GM12878 (cell line): ENCODE measurements around the gene LSAMP. TPM values are rescaled to one million over a fixed set of nuclear protein-coding genes. Genes with fewer than 3 reads are reported as not detected.

Experiments used
- ATAC-seq: fragments of 200-7000 bp; cut with Tn5 transposase; 3 replicates; pipeline ENCODE4 v1.9.1; 2020; ENCODE audit warnings: mild to moderate bottlenecking, moderate library complexity
- BruUV-seq: library from RNA; stranded (reverse); fragments of 400-500 nt; replicated peaks from 2 replicates; lab custom pipeline; 2021; lab: Mats Ljungman, UMichigan
- CTCF ChIA-PET: fragments of 300-600 bp; sonication (Branson Sonifier 250); formaldehyde crosslinking; extraction: SDS; loops from one replicate; lab custom pipeline; 2021; ENCODE audit warnings: inconsistent platforms; lab: Yijun Ruan, JAX
- POLR2A ChIA-PET: fragments of 350-600 bp; formaldehyde crosslinking; extraction: SDS; loops from one replicate; lab custom pipeline; 2021; ENCODE audit warnings: inconsistent platforms; lab: Charles Lee
- RAD21 ChIA-PET: fragments of 300-600 bp; sonication (Branson Sonifier 250); formaldehyde crosslinking; loops from one replicate; lab custom pipeline; 2023; ENCODE audit warnings: antibody characterized with exemption; ENCODE audit not compliant: unreplicated experiment; lab: Charles Lee
- SMC1A ChIA-PET: fragments of 300-600 bp; sonication (Branson Sonifier 250); formaldehyde crosslinking; loops from one replicate; lab custom pipeline; 2023; ENCODE audit not compliant: unreplicated experiment, uncharacterized antibody; lab: Charles Lee
- DNase-seq: peaks from one replicate; pipeline ENCODE4 v3.0.0-alpha.2; 2011; ENCODE audit warnings: low read depth, low spot score
- FAIRE-seq: peaks from 3 replicates; lab custom pipeline; 2011; peaks lifted over from hg19 to GRCh38; lab: Jason Lieb, UNC
- H2AFZ ChIP-seq: 2 replicates; pipeline ENCODE4 v1.6.0; 2011; ENCODE audit warnings: low read depth, low read length, control low read depth; ENCODE audit not compliant: control insufficient read depth
- H3K27ac ChIP-seq: 2 replicates; pipeline ENCODE4 v1.5.1; 2011; ENCODE audit warnings: control low read depth; ENCODE audit not compliant: control insufficient read depth, insufficient read depth
- H3K27me3 ChIP-seq, 2 experiments: replicated peaks in 1 of 2; 2 replicates each; pipeline versions ENCODE4 v1.6.0 to v1.6.1; 2011; ENCODE audit warnings: low read length in 1 of 2; ENCODE audit not compliant: control insufficient read depth in 2 of 2, insufficient read depth in 2 of 2
- H3K36me3 ChIP-seq, 2 experiments: 2 replicates each; pipeline ENCODE4 v1.5.1; 2011; ENCODE audit warnings: low read length in 1 of 2; ENCODE audit not compliant: control insufficient read depth in 2 of 2, insufficient read depth in 2 of 2
- H3K4me1 ChIP-seq: 2 replicates; pipeline ENCODE4 v1.6.1; 2011; ENCODE audit warnings: mild to moderate bottlenecking, low read length, moderate library complexity, mixed read lengths; ENCODE audit not compliant: control insufficient read depth, insufficient read depth
- H3K4me2 ChIP-seq: 2 replicates; pipeline ENCODE4 v1.6.0; 2011; ENCODE audit warnings: control low read depth; ENCODE audit not compliant: control insufficient read depth, insufficient read depth
- H3K4me3 ChIP-seq: fragments of 200-600 bp; sonication (generic); 2 replicates; pipeline ENCODE4 v1.5.1; 2016
- H3K79me2 ChIP-seq: 2 replicates; pipeline ENCODE4 v1.6.0; 2011; ENCODE audit warnings: low read length; ENCODE audit not compliant: control insufficient read depth, insufficient read depth
- H3K9ac ChIP-seq: 2 replicates; pipeline ENCODE4 v1.8.0; 2011; ENCODE audit warnings: low read length, control low read depth, mixed read lengths; ENCODE audit not compliant: control insufficient read depth, insufficient read depth
- H3K9me3 ChIP-seq: replicated peaks from 3 replicates; pipeline ENCODE4 v1.5.1; 2011; ENCODE audit warnings: mild to moderate bottlenecking, low read length; ENCODE audit not compliant: control insufficient read depth, insufficient read depth
- H4K20me1 ChIP-seq: 2 replicates; pipeline ENCODE4 v1.6.0; 2011; ENCODE audit not compliant: control insufficient read depth, insufficient read depth
- BRCA1 ChIP-seq: IDR thresholded peaks from 2 replicates; pipeline ENCODE4 v1.6.1; 2011; ENCODE audit warnings: low read depth, low read length, improper control_type of control experiment
- E4F1 ChIP-seq: fragments of 450-650 bp; IDR thresholded peaks from 2 replicates; pipeline ENCODE4 v1.6.1; 2018; ENCODE audit warnings: borderline replicate concordance, mild to moderate bottlenecking; ENCODE audit not compliant: partially characterized antibody
- EGR1 ChIP-seq, 2 experiments: IDR thresholded peaks; 1 replicate in 1 of 2; 2 replicates in 1 of 2; pipeline ENCODE4 v1.6.1; 2011 to 2012; ENCODE audit warnings: low read depth in 2 of 2, low read length in 2 of 2, borderline replicate concordance in 1 of 2, mild to moderate bottlenecking in 1 of 2, moderate library complexity in 1 of 2
- NFIC ChIP-seq: IDR thresholded peaks from 2 replicates; pipeline ENCODE4 v1.6.1; 2012; ENCODE audit warnings: low read depth, mild to moderate bottlenecking, inconsistent platforms, low read length, moderate library complexity
- NR2C2 ChIP-seq: IDR thresholded peaks from 2 replicates; pipeline ENCODE4 v1.6.1; 2011; ENCODE audit warnings: borderline replicate concordance, low read depth; ENCODE audit not compliant: control insufficient read depth, insufficient read length
- RAD51 ChIP-seq: fragments of 450-650 bp; IDR thresholded peaks from 2 replicates; pipeline ENCODE4 v1.6.1; 2016; ENCODE audit warnings: moderate library complexity, mild to moderate bottlenecking, inconsistent platforms
- SMARCA5 ChIP-seq: fragments of 450-650 bp; IDR thresholded peaks from 2 replicates; pipeline ENCODE4 v1.6.1; 2017; ENCODE audit warnings: mild to moderate bottlenecking
- SUZ12 ChIP-seq: fragments of 200-600 bp; sonication (generic); IDR thresholded peaks from one replicate; pipeline ENCODE4 v1.6.1; 2018; ENCODE audit warnings: antibody characterized with exemption, mild to moderate bottlenecking; ENCODE audit not compliant: unreplicated experiment
- TCF7 ChIP-seq: IDR thresholded peaks from 2 replicates; pipeline ENCODE4 v1.6.1; 2014; ENCODE audit warnings: antibody characterized with exemption, borderline replicate concordance
- ZNF207 ChIP-seq: fragments of 450-650 bp; IDR thresholded peaks from 2 replicates; pipeline ENCODE4 v1.6.1; 2014; ENCODE audit warnings: antibody characterized with exemption, mild to moderate bottlenecking, borderline replicate concordance
- WGBS: methylation state at CpG from one replicate; pipeline ENCODE4 v1.1.6; 2016; ENCODE audit warnings: low lambda C conversion rate; ENCODE audit not compliant: insufficient replicate concordance, insufficient coverage; ENCODE audit errors: missing lambda C conversion rate; 5-methylcytosine and 5-hydroxymethylcytosine counted together
- in situ Hi-C: fragments of 300-500 bp; cut with MboI; formaldehyde crosslinking; loops from 9 replicates; pipeline ENCODE4 v1.14.3; 2018; ENCODE audit warnings: mixed read lengths
- intact Hi-C: fragments of 100-400 bp; cut with micrococcal nuclease; formaldehyde crosslinking; loops from one replicate; pipeline ENCODE4 v1.14.2; 2022; ENCODE audit not compliant: unreplicated experiment
- polyA plus RNA-seq, 11 experiments: library from polyadenylated mRNA; depleted of rRNA in 4 of 11; unstranded in 6 of 11; stranded (reverse) in 5 of 11; fragments of >200 nt; fragmentation: Nextera tagmentation in 4 of 11; fragmentation: Illumina TruSeq in 1 of 11; extraction: Ambion mirVana in 4 of 11; extraction: Trizol in 1 of 11; gene quantifications; 1 replicate in 1 of 11; 2 replicates in 10 of 11; pipeline versions ENCODE4 v1.2.1 to v1.2.3, GENCODE V29; 2011 to 2016; ENCODE audit warnings: inconsistent platforms in 2 of 11, missing spikeins in 2 of 11, low read depth in 1 of 11
- total RNA-seq, 4 experiments: library from RNA; depleted of rRNA in 3 of 4; stranded (reverse); fragments of >200 nt in 3 of 4; fragmentation: Illumina TruSeq in 1 of 4; extraction: Trizol in 1 of 4; gene quantifications; 2 replicates each; pipeline versions ENCODE4 v1.2.1 to v1.2.3, GENCODE V29; 2013 to 2021

LSAMP gene
- total and polyA plus RNA-seq, 10 of the 15 experiments (the other 5 are each of a cell fraction or from before 2014, with no cell fraction given), result 2.0 to 12.7 (median 6.5) TPM

DNA sequence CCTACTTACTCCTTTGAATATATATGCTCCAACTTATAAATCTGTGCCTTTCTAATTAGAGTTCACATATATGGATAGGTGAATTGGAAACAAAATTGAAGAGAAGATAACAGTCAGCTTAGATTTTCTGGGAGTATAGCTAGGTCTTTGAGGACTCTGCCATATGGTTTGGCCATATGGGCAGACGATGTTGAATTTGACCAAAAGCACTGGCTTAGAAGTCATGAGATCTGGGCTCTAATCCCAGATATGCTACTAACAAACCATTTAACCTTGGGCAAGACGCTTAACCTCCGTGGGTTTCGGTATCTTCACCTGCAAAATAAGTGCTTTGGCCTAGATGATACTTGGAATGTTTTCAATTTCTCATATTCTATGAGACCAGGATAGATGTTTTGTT lies 154.1 kb downstream of the LSAMP start:
- SMC1A ChIA-PET, result interaction anchor here (0.6 to 0.9 kb wide), 3 partner anchors 8 to 25 kb away, joined by 3 read pairs; no protein-coding TSS in a partner anchor
- H3K79me2 ChIP-seq, result no peaks in the 10 kb centered on the region
- TF ChIP-seq SMARCA5, result no peak
- no peak for TF ChIP-seq ZNF207
- TF ChIP-seq SUZ12, result no peak
- TF ChIP-seq BRCA1, result no peak
- TF ChIP-seq NFIC, result no peak
- TF ChIP-seq EGR1 (IDR thresholded peaks at IDR 0.05; ENCODE audit: borderline replicate concordance in 1 of 2, low read depth in 2 of 2, low read length in 2 of 2), result no peak
- TF ChIP-seq TCF7, result no peak
- no peak for TF ChIP-seq E4F1
- TF ChIP-seq NR2C2, result no peak
- TF ChIP-seq RAD51, result no peak
- TF ChIP-seq, all 136 proteins: peak for 0
- no peaks in the 10 kb centered on the region for H3K4me1 ChIP-seq
- no peak overlapping the region for H2AFZ ChIP-seq
- H3K9me3 ChIP-seq, result no peaks in the 10 kb centered on the region
- no peak overlapping the region for H3K9ac ChIP-seq
- no peak overlapping the region for H3K4me3 ChIP-seq
- no peak overlapping the region for H3K27ac ChIP-seq
- DNase-seq, result no peak
- ChIA-PET POLR2A (no interaction called here), CTCF (no interaction called here), RAD21 (interaction anchor here (0.8 to 1.6 kb wide), 2 partner anchors 25 to 59 kb away, joined by 3 to 4 read pairs; no protein-coding TSS in a partner anchor)
- no peaks in the 10 kb centered on the region; a peak in 1 of 4 replicates for H3K27me3 ChIP-seq
- no peak overlapping the region for H3K4me2 ChIP-seq
- intact Hi-C loops, result no loop called here
- H3K36me3 ChIP-seq, result no peaks in the 10 kb centered on the region
- BruUV-seq, result no TSS peak
- no peak for FAIRE-seq
- no peak for ATAC-seq
- in situ Hi-C loops, result no loop called here
- no peaks in the 10 kb centered on the region for H4K20me1 ChIP-seq
- WGBS, result 63% methylated on average over 4 of the region's 4 CpGs
